ENCODE measurements around the gene PSAPL1.
"Not testable (repeated sequence)": the region's sequence is repeated elsewhere in the genome, so short reads cannot be mapped to it uniquely, and the experiment has no call there.

Gene PSAPL1

DNA sequence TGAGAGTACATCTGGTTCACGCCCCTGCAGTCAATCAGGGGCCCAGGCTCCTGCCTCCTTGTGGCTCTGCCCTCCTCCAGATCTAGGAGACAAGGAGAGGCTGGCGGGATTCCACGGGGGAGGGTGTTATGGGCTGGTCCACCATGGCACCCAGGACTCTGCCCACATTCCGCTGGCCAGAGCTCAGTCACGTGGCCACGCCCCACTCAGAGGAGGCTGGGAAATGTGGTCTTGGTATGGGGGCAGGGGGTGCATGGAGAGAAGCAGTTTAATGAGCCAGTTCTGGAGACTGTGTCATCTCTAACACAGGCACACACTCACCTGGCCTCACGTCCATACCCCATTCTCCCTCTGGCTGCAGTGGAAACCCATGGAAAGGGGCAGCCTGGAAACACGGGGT is 31.5 kb upstream of the PSAPL1 start:
- TF ChIP-seq POLR2A (IDR thresholded peaks at IDR 0.05; ENCODE audit: low read depth, low read length), result no peak
- FAIRE-seq (no peak), DNase-seq (ENCODE audit: insufficient read length, low spot score) (no peak)

DNA sequence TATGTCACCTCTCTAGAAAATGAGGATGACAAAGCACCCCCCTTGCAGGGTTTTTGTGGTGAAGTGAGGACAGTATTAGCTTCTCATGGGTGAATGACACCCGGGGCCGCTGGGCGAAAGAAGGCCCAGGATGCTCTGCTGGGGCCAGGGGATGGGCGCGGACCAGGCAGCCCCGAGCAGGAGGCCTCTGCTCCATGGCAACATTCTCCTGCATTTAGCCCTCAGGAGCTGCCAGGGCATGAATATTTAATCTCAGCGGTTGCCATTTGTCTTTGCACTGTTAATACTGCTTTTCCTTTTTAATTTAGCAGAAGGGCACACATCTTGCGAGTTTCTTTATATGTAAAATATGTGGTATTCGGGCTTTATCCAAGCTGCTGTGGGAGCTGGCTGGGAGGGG is 30.3 kb upstream of the PSAPL1 start:
- FAIRE-seq, result no peak
- DNase-seq (ENCODE audit: insufficient read length, low spot score), result no peak
- no peak for TF ChIP-seq POLR2A (IDR thresholded peaks at IDR 0.05; ENCODE audit: low read depth, low read length)

DNA sequence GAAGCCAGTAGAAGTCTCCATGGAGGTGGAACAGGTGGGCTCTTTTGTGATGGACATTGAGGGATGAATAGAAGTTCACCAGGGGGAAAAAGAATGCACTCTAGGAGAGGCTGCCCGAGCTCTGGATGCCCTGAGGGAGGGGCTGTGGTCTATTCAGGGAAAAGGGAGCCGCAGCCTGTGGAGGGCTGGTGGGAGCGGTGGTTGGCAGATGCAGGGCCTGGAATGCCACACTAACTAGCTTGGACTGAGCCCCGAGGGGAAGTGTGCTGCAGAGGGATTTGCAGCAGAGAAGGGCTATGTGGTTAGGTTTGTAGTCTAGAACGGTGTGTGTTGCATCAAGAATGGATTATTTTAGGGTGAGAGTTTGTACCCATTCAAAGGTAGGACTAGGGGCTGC is 29.5 kb upstream of the PSAPL1 start:
- DNase-seq (ENCODE audit: insufficient read length, low spot score) (no peak), FAIRE-seq (no peak)
- TF ChIP-seq POLR2A (IDR thresholded peaks at IDR 0.05; ENCODE audit: low read depth, low read length), result no peak

- no peak for TF ChIP-seq POLR2A (IDR thresholded peaks at IDR 0.05; ENCODE audit: low read depth, low read length)
- no peak for FAIRE-seq
- no peak for DNase-seq (ENCODE audit: insufficient read length, low spot score)
Measured at GRCh38 chr4:7463566-7464258, 29.0 kb upstream of the PSAPL1 start.

GRCh38 chr4:7462509-7462971 is 27.8 kb upstream of the PSAPL1 start:
- DNase-seq (ENCODE audit: insufficient read length, low spot score) (peak; percentile 39), FAIRE-seq (no peak)
- no peak for TF ChIP-seq POLR2A (IDR thresholded peaks at IDR 0.05; ENCODE audit: low read depth, low read length)

DNA sequence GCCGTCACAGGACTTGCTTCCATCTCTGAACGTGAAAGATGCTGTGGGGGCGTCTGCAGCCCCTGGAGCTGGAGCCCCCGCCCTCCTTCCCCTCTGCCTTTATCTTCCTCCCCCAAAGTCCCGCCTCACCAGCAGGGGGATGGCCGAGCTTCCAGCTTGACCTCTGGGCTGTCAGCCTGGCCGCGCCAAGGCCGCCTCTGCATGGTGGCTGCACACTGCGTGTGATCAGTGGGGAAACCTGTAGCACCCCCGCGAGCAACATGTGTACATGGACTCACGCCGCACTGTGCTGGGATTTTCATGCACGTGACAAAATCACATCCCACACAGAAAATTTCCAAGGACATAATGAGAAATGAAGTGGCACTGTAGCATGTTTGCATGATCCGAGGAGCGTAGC is 26.5 kb upstream of the PSAPL1 start:
- TF ChIP-seq POLR2A (IDR thresholded peaks at IDR 0.05; ENCODE audit: low read depth, low read length), result no peak
- no peak for FAIRE-seq
- no peak for DNase-seq (ENCODE audit: insufficient read length, low spot score)

- no peak for TF ChIP-seq POLR2A (IDR thresholded peaks at IDR 0.05; ENCODE audit: low read depth, low read length)
- no peak for DNase-seq (ENCODE audit: insufficient read length, low spot score)
- no peak for FAIRE-seq
Measured at GRCh38 chr4:7460566-7460965, 25.8 kb upstream of the PSAPL1 start.

- TF ChIP-seq POLR2A (IDR thresholded peaks at IDR 0.05; ENCODE audit: low read depth, low read length), result no peak
- FAIRE-seq (no peak), DNase-seq (ENCODE audit: insufficient read length, low spot score) (no peak)
Measured at GRCh38 chr4:7459471-7459870, 24.7 kb upstream of the PSAPL1 start.

DNA sequence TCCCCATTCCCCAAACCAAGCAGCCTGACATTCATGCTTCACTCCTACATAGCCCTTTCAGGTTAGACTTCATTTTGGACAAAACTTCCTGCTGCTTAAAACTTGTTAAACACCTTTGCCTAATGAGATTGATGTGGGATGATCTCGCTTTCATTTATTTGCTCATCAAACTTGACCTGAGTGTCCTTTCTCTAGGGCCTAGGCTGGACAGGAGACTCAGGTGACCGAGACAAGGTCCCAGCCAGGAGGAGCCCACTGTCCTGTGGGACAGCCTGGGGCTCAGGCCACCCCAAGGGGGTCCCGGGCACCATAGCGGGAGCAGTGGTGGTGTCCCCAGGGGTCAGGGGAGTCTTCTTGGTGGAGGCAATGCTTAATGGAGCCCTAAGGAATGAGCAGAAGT is 23.7 kb upstream of the PSAPL1 start:
- no peak for DNase-seq (ENCODE audit: insufficient read length, low spot score)
- TF ChIP-seq POLR2A (IDR thresholded peaks at IDR 0.05; ENCODE audit: low read depth, low read length), result no peak
- FAIRE-seq, result no peak

DNA sequence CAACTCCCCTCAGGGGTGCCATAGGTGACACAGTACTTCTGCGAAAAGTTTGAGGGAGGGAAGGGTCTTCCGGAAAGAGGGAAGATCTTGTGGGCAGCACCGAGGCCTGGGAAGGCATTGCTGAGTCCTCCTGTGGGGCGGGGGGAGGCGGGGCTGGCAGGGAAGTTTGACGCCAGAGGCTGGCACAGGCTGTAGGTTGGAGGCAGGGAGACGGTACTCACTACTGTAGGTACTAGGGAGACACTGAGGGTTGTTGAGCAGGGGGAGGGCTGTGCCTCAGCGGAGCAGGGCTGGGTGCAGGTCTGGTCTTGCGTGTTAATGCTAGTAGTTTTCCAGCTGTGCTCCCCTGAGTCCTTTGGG is 23.3 kb upstream of the PSAPL1 start:
- DNase-seq (ENCODE audit: insufficient read length, low spot score) (no peak), FAIRE-seq (no peak)
- no peak for TF ChIP-seq POLR2A (IDR thresholded peaks at IDR 0.05; ENCODE audit: low read depth, low read length)

DNA sequence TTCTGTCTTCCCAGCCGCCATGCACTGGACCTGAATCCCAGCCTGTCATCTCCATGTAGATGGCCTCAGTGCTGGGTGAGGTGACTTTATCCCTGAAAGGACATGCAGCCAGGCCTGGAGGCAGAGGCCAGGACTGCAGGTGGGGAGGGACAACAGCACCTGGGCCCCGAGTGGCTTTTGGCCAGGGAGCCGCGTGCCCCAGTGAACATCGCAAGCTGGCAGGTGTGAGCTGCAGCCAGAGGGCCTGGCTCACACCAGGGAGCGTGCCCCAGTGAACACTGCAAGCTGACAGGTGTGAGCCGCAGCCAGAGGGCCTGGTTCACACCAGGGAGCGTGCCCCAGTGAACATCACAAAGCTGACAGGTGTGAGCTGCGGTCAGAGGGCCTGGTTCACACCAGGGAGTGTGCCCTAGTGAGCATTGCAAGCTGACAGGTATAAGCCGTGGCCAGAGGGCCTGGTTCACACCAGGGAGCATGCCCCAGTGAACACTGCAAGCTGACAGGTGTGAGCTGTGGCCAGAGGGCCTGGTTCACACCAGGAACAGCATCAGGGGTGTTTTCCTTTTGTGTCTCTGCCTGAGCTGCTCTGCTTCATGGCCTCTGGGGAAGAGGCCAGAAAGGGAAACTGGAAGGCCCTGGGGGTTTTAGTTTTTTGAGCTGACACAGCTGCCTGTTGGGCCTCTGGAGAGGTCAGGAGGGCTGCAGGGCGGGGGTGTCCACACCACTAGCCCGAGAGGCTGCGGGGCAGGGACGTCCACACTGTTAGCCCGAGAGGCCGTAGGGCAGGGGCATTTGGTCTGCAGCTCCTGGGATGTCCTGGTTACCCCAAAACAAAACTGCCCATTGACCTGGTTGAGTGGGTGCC is 22.7 kb upstream of the PSAPL1 start:
- DNase-seq (ENCODE audit: insufficient read length, low spot score), result no peak
- no peak for FAIRE-seq
- TF ChIP-seq POLR2A (IDR thresholded peaks at IDR 0.05; ENCODE audit: low read depth, low read length), result no peak

GRCh38 chr4:7452802-7453201 is 18.1 kb upstream of the PSAPL1 start:
- FAIRE-seq, result not testable (repeated sequence)

DNA sequence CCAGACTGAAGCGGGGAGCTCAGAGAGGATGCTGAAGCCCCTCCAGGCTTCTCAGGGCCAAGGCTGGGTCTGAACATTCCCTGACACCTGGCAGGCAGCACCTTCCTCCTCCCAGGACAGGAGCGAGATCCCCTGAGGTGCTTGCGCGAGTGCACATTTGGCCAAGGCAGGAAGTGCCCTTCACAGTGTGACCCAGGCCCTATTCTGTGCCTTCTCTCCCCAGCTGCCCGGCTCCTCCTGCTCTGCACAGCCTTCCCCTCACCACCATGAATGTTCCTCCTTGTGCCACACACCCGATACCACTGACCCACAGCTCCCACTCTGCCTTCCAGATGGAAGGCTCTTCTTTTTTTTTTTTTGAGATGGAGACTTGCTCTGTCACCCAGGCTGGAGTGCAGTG is 17.1 kb upstream of the PSAPL1 start:
- no peak for TF ChIP-seq POLR2A (IDR thresholded peaks at IDR 0.05; ENCODE audit: low read depth, low read length)
- FAIRE-seq (no peak), DNase-seq (ENCODE audit: insufficient read length, low spot score) (no peak)

More at GRCh38 chr4:7452802-7453201, 18.1 kb upstream of the PSAPL1 start:
- not testable (repeated sequence) for DNase-seq (ENCODE audit: insufficient read length, low spot score)

- no peak for DNase-seq (ENCODE audit: insufficient read length, low spot score)
- no peak for TF ChIP-seq POLR2A (IDR thresholded peaks at IDR 0.05; ENCODE audit: low read depth, low read length)
- FAIRE-seq, result no peak
Measured at GRCh38 chr4:7451434-7451789, 16.7 kb upstream of the PSAPL1 start.

All from H54 (cell line).